SU-DHL-6 (cell line): ENCODE measurements around the gene TBKBP1.

Experiments used
- EZH2phosphoT487 ChIP-seq: fragments of 200-600 bp; sonication (generic), shearing (Covaris generic); conservative IDR thresholded peaks from 2 replicates; pipeline ENCODE4 v1.6.1; 2018; ENCODE audit warnings: mild to moderate bottlenecking, antibody characterized with exemption, low read length, moderate library complexity, mixed read lengths
- TF ChIP-seq, protein P1 (sequence below): fragments of 200-600 bp; sonication (generic); IDR thresholded peaks from one replicate; pipeline ENCODE4 v1.5.1; 2017; ENCODE audit warnings: antibody characterized with exemption, mild to moderate bottlenecking, low read length, moderate library complexity; ENCODE audit not compliant: insufficient read depth, poor library complexity, severe bottlenecking

DNA sequence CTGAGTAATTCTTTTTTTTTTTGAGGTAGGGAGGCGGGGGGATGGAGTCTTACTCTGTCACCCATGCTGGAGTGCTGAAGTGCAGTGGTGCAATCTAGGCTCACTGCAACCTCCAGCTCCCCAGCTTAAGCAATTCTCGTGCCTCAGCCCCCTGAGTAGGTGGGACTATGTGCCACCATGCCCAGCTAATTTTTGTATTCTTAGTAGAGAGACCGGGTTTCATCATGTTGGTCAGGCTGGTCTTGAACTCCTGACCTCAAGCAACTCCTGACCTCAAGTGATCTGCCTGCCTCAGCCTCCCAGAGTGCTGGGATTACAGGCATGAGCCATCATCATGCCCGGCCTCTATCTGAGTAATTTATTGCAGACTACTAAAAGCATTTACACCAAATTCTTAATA is 24.9 kb upstream of the TBKBP1 start:
- TF ChIP-seq, protein P1, sequence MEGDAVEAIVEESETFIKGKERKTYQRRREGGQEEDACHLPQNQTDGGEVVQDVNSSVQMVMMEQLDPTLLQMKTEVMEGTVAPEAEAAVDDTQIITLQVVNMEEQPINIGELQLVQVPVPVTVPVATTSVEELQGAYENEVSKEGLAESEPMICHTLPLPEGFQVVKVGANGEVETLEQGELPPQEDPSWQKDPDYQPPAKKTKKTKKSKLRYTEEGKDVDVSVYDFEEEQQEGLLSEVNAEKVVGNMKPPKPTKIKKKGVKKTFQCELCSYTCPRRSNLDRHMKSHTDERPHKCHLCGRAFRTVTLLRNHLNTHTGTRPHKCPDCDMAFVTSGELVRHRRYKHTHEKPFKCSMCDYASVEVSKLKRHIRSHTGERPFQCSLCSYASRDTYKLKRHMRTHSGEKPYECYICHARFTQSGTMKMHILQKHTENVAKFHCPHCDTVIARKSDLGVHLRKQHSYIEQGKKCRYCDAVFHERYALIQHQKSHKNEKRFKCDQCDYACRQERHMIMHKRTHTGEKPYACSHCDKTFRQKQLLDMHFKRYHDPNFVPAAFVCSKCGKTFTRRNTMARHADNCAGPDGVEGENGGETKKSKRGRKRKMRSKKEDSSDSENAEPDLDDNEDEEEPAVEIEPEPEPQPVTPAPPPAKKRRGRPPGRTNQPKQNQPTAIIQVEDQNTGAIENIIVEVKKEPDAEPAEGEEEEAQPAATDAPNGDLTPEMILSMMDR, result no peak
- TF ChIP-seq EZH2phosphoT487, result no peak
